GM18499 (cell line): ENCODE results near the gene CIROP.
A peak's percentile ranks its signal among the peaks of the same experiment; 100 is the strongest.

Experiments used
- ATAC-seq: cut with Tn5 transposase; IDR thresholded peaks from one replicate; pipeline ENCODE4 v1.9.1; 2021; ENCODE audit warnings: moderate number of reproducible peaks; ENCODE audit not compliant: insufficient read depth, unreplicated experiment

CIROP gene

GRCh38 chr14:23095196-23096108, 9.3 kb downstream of the CIROP start, which contains the start of gene C14orf119:
TSS of gene C14orf119 (plus strand) at chr14:23095505. CDS start at chr14:23097659, 2,154 bp downstream.
- ATAC-seq: peak; percentile 89

GRCh38 chr14:23094666-23095195, 10.1 kb downstream of the CIROP start, which contains the start of gene ACIN1:
TSS of gene ACIN1 (minus strand) at chr14:23095136. CDS start at chr14:23095112, 24 bp downstream.
- ATAC-seq: peak; percentile 10

- no peak for ATAC-seq
These were observed 10.7 kb downstream of the CIROP start for GRCh38 chr14:23093991-23094665.

GRCh38 chr14:23093526-23093925, 11.3 kb downstream of the CIROP start:
- no peak for ATAC-seq

- no peak for ATAC-seq
These were observed 11.7 kb downstream of the CIROP start for GRCh38 chr14:23093104-23093503.

- ATAC-seq: no peak
These were observed 13.2 kb downstream of the CIROP start for GRCh38 chr14:23091294-23092225.

- no peak for ATAC-seq
These were observed 14.5 kb downstream of the CIROP start for GRCh38 chr14:23090254-23090636.

GRCh38 chr14:23089498-23090253, 15.1 kb downstream of the CIROP start:
- ATAC-seq: no peak

- ATAC-seq: no peak
These were observed 18.2 kb downstream of the CIROP start for GRCh38 chr14:23086565-23086964.

GRCh38 chr14:23085458-23085857, 19.3 kb downstream of the CIROP start:
- no peak for ATAC-seq

GRCh38 chr14:23080474-23080873, 24.3 kb downstream of the CIROP start:
- ATAC-seq: no peak

GRCh38 chr14:23079716-23080115, 25.1 kb downstream of the CIROP start:
- ATAC-seq: no peak

GRCh38 chr14:23078692-23079116, 26.1 kb downstream of the CIROP start:
- no peak for ATAC-seq

- ATAC-seq: no peak
These were observed 26.8 kb downstream of the CIROP start for GRCh38 chr14:23077962-23078361.

- no peak for ATAC-seq
These were observed 27.9 kb downstream of the CIROP start for GRCh38 chr14:23076785-23077408.

GRCh38 chr14:23074906-23075305, 29.9 kb downstream of the CIROP start:
- ATAC-seq: no peak

- ATAC-seq: no peak
These were observed 32.8 kb downstream of the CIROP start for GRCh38 chr14:23071921-23072539.

- peak; percentile 72 for ATAC-seq
These were observed 33.4 kb downstream of the CIROP start for GRCh38 chr14:23071244-23071920.
